ENCODE results near the gene WHRN.

Gene WHRN

GRCh38 chr9:114518120-114518519 is 12.8 kb upstream of the WHRN start:
- ChIA-PET CTCF (no interaction called here), POLR2A (interaction anchor here (1.5 kb wide), 1 partner anchor 94 kb away, joined by 4 read pairs; no protein-coding TSS in a partner anchor)
- TF ChIP-seq BHLHE40 (IDR thresholded peaks at IDR 0.05; ENCODE audit: borderline replicate concordance) (no peak), FOXK2 (IDR thresholded peaks at IDR 0.05) (no peak), HDGF (IDR thresholded peaks at IDR 0.05; ENCODE audit: borderline replicate concordance) (no peak), LEF1 (IDR thresholded peaks at IDR 0.05; ENCODE audit: borderline replicate concordance) (no peak), PKNOX1 (IDR thresholded peaks at IDR 0.05) (no peak), FOXA1 (IDR thresholded peaks at IDR 0.05) (no peak), SP1 (IDR thresholded peaks at IDR 0.05) (no peak), TARDBP (IDR thresholded peaks at IDR 0.05) (no peak), FOXM1 (IDR thresholded peaks at IDR 0.05; ENCODE audit: borderline replicate concordance) (no peak), L3MBTL2 (conservative IDR thresholded peaks at IDR 0.05) (no peak), ELF4 (IDR thresholded peaks at IDR 0.05) (no peak), NFRKB (IDR thresholded peaks at IDR 0.05) (no peak), CTBP1 (IDR thresholded peaks at IDR 0.05; ENCODE audit: borderline replicate concordance) (no peak), SUZ12 (IDR thresholded peaks at IDR 0.05) (no peak), ARNT (IDR thresholded peaks at IDR 0.05) (no peak), ZNF384 (IDR thresholded peaks at IDR 0.05) (no peak)

DNA sequence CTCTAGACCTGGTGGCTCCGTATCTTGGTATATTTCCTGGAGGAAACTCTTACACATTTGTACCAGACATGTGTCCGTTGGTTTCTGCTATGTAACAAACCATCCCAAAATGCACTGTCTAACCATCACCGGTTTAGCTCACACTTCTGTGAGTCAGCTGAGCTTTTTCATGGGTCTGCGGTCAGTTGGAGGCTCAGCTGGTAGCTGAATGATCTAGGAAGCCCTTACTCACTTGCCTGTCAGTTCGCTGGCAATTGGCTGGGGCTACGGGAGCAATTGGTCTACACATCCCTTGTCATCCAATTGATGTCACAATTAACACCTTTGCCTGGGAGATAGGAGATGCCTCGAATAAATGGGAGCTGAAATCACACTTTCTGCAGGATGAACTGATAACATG is 11.6 kb upstream of the WHRN start:
- no peak for TF ChIP-seq ELF4 (IDR thresholded peaks at IDR 0.05)
- TF ChIP-seq LEF1 (IDR thresholded peaks at IDR 0.05; ENCODE audit: borderline replicate concordance) = no peak
- no peak for TF ChIP-seq HDGF (IDR thresholded peaks at IDR 0.05; ENCODE audit: borderline replicate concordance)
- no peak for TF ChIP-seq FOXK2 (IDR thresholded peaks at IDR 0.05)
- no peak for TF ChIP-seq NFRKB (IDR thresholded peaks at IDR 0.05)
- no peak for TF ChIP-seq SP1 (IDR thresholded peaks at IDR 0.05)
- no peak for TF ChIP-seq ARNT (IDR thresholded peaks at IDR 0.05)
- TF ChIP-seq FOXA1 (IDR thresholded peaks at IDR 0.05) = no peak
- TF ChIP-seq FOXM1 (IDR thresholded peaks at IDR 0.05; ENCODE audit: borderline replicate concordance) = no peak
- TF ChIP-seq SUZ12 (IDR thresholded peaks at IDR 0.05) = no peak
- no peak for TF ChIP-seq PKNOX1 (IDR thresholded peaks at IDR 0.05)
- TF ChIP-seq BHLHE40 (IDR thresholded peaks at IDR 0.05; ENCODE audit: borderline replicate concordance) = no peak
- TF ChIP-seq CTBP1 (IDR thresholded peaks at IDR 0.05; ENCODE audit: borderline replicate concordance) = no peak
- ChIA-PET POLR2A (no interaction called here), CTCF (no interaction called here)
- no peak for DNase-seq (ENCODE audit: extremely low spot score)

More at GRCh38 chr9:114518120-114518519, 12.8 kb upstream of the WHRN start:
- no peak for DNase-seq (ENCODE audit: extremely low spot score)

DNA sequence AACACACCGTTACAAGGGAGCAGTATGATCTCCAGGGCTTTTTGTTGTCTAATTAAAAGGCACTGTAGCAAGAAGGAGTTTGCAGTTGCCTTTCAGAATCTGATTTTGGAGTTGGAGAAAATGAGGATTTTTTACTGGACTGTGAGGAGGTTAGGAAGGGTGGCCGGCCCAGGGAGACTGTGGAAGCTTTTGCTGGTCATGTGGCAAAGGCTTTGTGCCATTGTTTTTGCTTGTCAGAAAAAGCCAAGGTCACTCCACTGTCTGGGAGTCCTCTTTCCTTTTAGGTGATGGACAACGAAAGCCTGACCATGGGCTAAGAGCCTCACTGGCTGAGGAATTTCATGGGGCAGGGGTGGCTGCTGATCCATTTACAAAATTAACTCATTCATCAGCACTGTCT is 10.3 kb upstream of the WHRN start:
- POLR2A ChIA-PET = no interaction called here
- CTCF ChIA-PET = no interaction called here
- DNase-seq (ENCODE audit: extremely low spot score) = no peak
- TF ChIP-seq SP1 (IDR thresholded peaks at IDR 0.05) (no peak), CTBP1 (IDR thresholded peaks at IDR 0.05; ENCODE audit: borderline replicate concordance) (no peak), SUZ12 (IDR thresholded peaks at IDR 0.05) (no peak), ELF4 (IDR thresholded peaks at IDR 0.05) (no peak), NFRKB (IDR thresholded peaks at IDR 0.05) (no peak), FOXM1 (IDR thresholded peaks at IDR 0.05; ENCODE audit: borderline replicate concordance) (no peak), L3MBTL2 (conservative IDR thresholded peaks at IDR 0.05) (no peak), ARNT (IDR thresholded peaks at IDR 0.05) (no peak), LEF1 (IDR thresholded peaks at IDR 0.05; ENCODE audit: borderline replicate concordance) (no peak), BHLHE40 (IDR thresholded peaks at IDR 0.05; ENCODE audit: borderline replicate concordance) (no peak), HDGF (IDR thresholded peaks at IDR 0.05; ENCODE audit: borderline replicate concordance) (no peak)

DNA sequence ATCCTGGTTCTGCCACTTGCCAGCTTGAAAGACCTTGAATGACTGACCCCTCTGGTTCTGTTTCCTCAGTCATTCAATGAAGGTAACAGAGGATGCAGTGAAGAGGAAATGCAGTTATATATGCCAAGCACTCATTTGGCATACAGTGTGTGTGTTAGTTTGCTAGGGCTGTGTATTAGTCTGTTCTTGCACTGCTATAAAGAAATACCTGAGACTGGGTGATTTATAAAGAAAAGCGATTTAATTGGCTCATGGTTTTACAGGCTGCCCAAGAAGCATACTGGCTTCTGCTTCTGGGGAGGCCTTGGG is 8.6 kb upstream of the WHRN start:
- no peak for DNase-seq (ENCODE audit: extremely low spot score)
- ChIA-PET POLR2A (no interaction called here), CTCF (no interaction called here)
- TF ChIP-seq ELF4 (IDR thresholded peaks at IDR 0.05) (no peak), ZNF384 (IDR thresholded peaks at IDR 0.05) (no peak), HDGF (IDR thresholded peaks at IDR 0.05; ENCODE audit: borderline replicate concordance) (no peak), SUZ12 (IDR thresholded peaks at IDR 0.05) (no peak), LEF1 (IDR thresholded peaks at IDR 0.05; ENCODE audit: borderline replicate concordance) (no peak), L3MBTL2 (conservative IDR thresholded peaks at IDR 0.05) (no peak), SP1 (IDR thresholded peaks at IDR 0.05) (no peak), FOXK2 (IDR thresholded peaks at IDR 0.05) (no peak), TARDBP (IDR thresholded peaks at IDR 0.05) (no peak), FOXM1 (IDR thresholded peaks at IDR 0.05; ENCODE audit: borderline replicate concordance) (no peak), FOXA1 (IDR thresholded peaks at IDR 0.05) (no peak), NFRKB (IDR thresholded peaks at IDR 0.05) (no peak), CTBP1 (IDR thresholded peaks at IDR 0.05; ENCODE audit: borderline replicate concordance) (no peak), PKNOX1 (IDR thresholded peaks at IDR 0.05) (no peak), ARNT (IDR thresholded peaks at IDR 0.05) (no peak), BHLHE40 (IDR thresholded peaks at IDR 0.05; ENCODE audit: borderline replicate concordance) (no peak)

- DNase-seq (ENCODE audit: extremely low spot score) = no peak
- ChIA-PET CTCF (no interaction called here), POLR2A (no interaction called here)
- TF ChIP-seq ZNF384 (IDR thresholded peaks at IDR 0.05) (no peak), ELF4 (IDR thresholded peaks at IDR 0.05) (no peak), L3MBTL2 (conservative IDR thresholded peaks at IDR 0.05) (no peak), ARNT (IDR thresholded peaks at IDR 0.05) (no peak), SUZ12 (IDR thresholded peaks at IDR 0.05) (no peak), FOXA1 (IDR thresholded peaks at IDR 0.05) (no peak), PKNOX1 (IDR thresholded peaks at IDR 0.05) (no peak), NFRKB (IDR thresholded peaks at IDR 0.05) (no peak), FOXM1 (IDR thresholded peaks at IDR 0.05; ENCODE audit: borderline replicate concordance) (no peak)
Measured at GRCh38 chr9:114513055-114513958, 8.0 kb upstream of the WHRN start.

All from HEK293T (cell line).